Ascending aorta (tissue), 2 donors: ENCODE results near the gene SF3B6. TPM values are rescaled to one million over a fixed set of nuclear protein-coding genes. Genes with fewer than 3 reads are reported as not detected.

Experiments
- DNase-seq, 2 donors: peaks; one replicate each; pipeline ENCODE4 v3.0.0-alpha.2; 2019; ENCODE audit warnings: low spot score in 2 of 2
- H3K27ac ChIP-seq, 2 donors: fragments of 200-600 bp; sonication (generic); one replicate each; pipeline ENCODE4 v1.5.1; 2016 to 2017; ENCODE audit warnings: mild to moderate bottlenecking in 1 of 2
- H3K27me3 ChIP-seq: fragments of 200-600 bp; sonication (generic); one replicate; pipeline ENCODE4 v1.5.1; 2017
- H3K36me3 ChIP-seq, 2 donors: fragments of 200-600 bp; sonication (generic); one replicate each; pipeline ENCODE4 v1.5.1; 2016
- H3K4me1 ChIP-seq, 2 donors: fragments of 200-600 bp; sonication (generic); one replicate each; pipeline ENCODE4 v1.5.1; 2016 to 2017; ENCODE audit warnings: mild to moderate bottlenecking in 1 of 2
- H3K4me3 ChIP-seq, 2 donors: fragments of 200-600 bp; sonication (generic); one replicate each; pipeline ENCODE4 v1.5.1; 2016 to 2017; ENCODE audit warnings: mild to moderate bottlenecking in 1 of 2
- H3K9me3 ChIP-seq, 2 donors: fragments of 200-600 bp; sonication (generic); one replicate each; pipeline ENCODE4 v1.5.1; 2016
- intact Hi-C: fragments of 100-400 bp; cut with DNase I; formaldehyde crosslinking; loops from one replicate; pipeline ENCODE4 v1.15.1; 2023
- total RNA-seq: library from RNA; depleted of rRNA; stranded (reverse); fragments of >200 nt; gene quantifications from one replicate; pipeline ENCODE4 v1.1.0, GENCODE V29; 2016
- TF ChIP-seq, protein P1 (sequence below), 3 experiments: fragments of 200-600 bp in 2 of 3; fragments of 450-650 bp in 1 of 3; sonication (generic) in 2 of 3; IDR thresholded peaks; one replicate each; pipeline ENCODE4 v1.5.1; 2016 to 2019; ENCODE audit warnings: antibody characterized with exemption in 3 of 3, mild to moderate bottlenecking in 1 of 3, moderate library complexity in 1 of 3

Gene SF3B6
- total RNA-seq, 1 donor from 2014 or later, result 26.9 TPM

DNA sequence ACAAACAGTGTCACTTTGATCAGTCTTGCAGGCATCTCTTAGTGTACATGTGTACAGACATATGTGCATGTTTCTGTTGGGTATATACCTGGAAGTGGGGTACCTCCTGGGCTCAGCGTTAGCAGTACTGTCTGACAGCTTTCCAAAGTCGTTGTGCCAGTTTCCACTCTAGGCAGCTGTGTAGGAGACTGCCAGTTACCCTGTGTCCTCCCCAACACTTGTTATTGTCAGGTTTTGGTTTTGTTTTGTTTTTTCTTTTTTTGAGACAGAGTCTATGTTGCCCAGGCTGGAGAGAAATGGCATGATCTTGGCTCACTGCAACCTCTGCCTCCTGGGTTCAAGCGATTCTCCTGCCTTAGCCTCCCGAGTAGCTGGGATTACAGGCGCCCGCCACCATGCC lies 20.4 kb downstream of the SF3B6 start:
- no peak for DNase-seq
- Histone ChIP-seq H3K27ac (no peak overlapping the region), H3K4me3 (no peak overlapping the region), H3K9me3 (no peaks in the 10 kb centered on the region), H3K4me1 (no peaks in the 10 kb centered on the region), H3K36me3 (no peaks in the 10 kb centered on the region), H3K27me3 (no peaks in the 10 kb centered on the region)
- intact Hi-C loops, result no loop called here
- TF ChIP-seq, protein P1, sequence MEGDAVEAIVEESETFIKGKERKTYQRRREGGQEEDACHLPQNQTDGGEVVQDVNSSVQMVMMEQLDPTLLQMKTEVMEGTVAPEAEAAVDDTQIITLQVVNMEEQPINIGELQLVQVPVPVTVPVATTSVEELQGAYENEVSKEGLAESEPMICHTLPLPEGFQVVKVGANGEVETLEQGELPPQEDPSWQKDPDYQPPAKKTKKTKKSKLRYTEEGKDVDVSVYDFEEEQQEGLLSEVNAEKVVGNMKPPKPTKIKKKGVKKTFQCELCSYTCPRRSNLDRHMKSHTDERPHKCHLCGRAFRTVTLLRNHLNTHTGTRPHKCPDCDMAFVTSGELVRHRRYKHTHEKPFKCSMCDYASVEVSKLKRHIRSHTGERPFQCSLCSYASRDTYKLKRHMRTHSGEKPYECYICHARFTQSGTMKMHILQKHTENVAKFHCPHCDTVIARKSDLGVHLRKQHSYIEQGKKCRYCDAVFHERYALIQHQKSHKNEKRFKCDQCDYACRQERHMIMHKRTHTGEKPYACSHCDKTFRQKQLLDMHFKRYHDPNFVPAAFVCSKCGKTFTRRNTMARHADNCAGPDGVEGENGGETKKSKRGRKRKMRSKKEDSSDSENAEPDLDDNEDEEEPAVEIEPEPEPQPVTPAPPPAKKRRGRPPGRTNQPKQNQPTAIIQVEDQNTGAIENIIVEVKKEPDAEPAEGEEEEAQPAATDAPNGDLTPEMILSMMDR (IDR thresholded peaks at IDR 0.05), result no peak

DNA sequence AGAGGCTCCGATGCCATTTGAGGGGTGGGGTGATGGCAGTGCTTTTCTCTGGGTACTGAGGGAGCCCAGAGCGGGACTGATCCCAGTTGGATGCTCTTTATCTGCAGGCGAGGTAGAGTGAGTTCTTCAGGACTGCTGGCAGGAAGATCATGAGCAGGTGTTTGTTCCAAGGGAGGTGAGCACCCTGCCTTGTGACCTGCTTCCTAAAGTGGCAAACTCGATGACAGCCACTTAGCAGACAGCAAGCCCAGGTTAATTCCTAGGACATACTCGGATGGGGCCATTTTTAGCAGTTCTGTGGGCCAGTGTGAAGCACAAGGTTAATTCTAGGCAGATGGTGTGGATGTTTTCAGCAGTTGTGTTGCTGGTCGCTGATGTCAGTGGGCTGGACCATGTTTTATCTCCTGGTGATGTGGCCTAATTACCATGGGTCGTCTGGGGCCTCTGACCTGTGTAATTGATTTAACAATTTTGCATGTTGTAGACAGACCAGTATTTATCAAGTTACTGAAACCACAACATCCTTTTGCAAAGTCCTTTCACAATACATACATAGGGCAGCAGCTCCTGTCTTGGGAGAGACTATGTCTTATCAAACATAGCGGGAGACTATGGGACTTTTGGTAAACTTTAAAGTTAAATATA lies 21.6 kb downstream of the SF3B6 start:
- Histone ChIP-seq H3K4me3 (no peak overlapping the region), H3K27me3 (no peaks in the 10 kb centered on the region), H3K4me1 (no peaks in the 10 kb centered on the region), H3K9me3 (no peaks in the 10 kb centered on the region), H3K36me3 (no peaks in the 10 kb centered on the region), H3K27ac (no peak overlapping the region)
- intact Hi-C loops, result no loop called here
- TF ChIP-seq, protein P1 (IDR thresholded peaks at IDR 0.05), result no peak
- no peak for DNase-seq

- intact Hi-C loops, result no loop called here
- no peak for DNase-seq
- TF ChIP-seq, protein P1 (IDR thresholded peaks at IDR 0.05), result no peak
These were observed 23.2 kb downstream of the SF3B6 start for GRCh38 chr2:24052951-24053350.

GRCh38 chr2:24051833-24052232 lies 24.3 kb downstream of the SF3B6 start:
- peaks cover 0 to 8% of the 10 kb centered on the region in 2 donors for H3K4me1 ChIP-seq
- H3K27me3 ChIP-seq, result no peaks in the 10 kb centered on the region
- intact Hi-C loops, result no loop called here
- TF ChIP-seq, protein P1 (IDR thresholded peaks at IDR 0.05), result no peak
- no peaks in the 10 kb centered on the region for H3K9me3 ChIP-seq
- no peak overlapping the region for H3K27ac ChIP-seq
- no peaks in the 10 kb centered on the region for H3K36me3 ChIP-seq
- H3K4me3 ChIP-seq, result no peak overlapping the region
- no peak for DNase-seq

More at GRCh38 chr2:24052951-24053350, 23.2 kb downstream of the SF3B6 start:
- no peaks in the 10 kb centered on the region for H3K9me3 ChIP-seq
- no peak overlapping the region for H3K27ac ChIP-seq
- H3K36me3 ChIP-seq, result no peaks in the 10 kb centered on the region
- H3K4me1 ChIP-seq, result peaks cover 0 to 3% of the 10 kb centered on the region in 2 donors
- no peaks in the 10 kb centered on the region for H3K27me3 ChIP-seq
- no peak overlapping the region for H3K4me3 ChIP-seq

DNA sequence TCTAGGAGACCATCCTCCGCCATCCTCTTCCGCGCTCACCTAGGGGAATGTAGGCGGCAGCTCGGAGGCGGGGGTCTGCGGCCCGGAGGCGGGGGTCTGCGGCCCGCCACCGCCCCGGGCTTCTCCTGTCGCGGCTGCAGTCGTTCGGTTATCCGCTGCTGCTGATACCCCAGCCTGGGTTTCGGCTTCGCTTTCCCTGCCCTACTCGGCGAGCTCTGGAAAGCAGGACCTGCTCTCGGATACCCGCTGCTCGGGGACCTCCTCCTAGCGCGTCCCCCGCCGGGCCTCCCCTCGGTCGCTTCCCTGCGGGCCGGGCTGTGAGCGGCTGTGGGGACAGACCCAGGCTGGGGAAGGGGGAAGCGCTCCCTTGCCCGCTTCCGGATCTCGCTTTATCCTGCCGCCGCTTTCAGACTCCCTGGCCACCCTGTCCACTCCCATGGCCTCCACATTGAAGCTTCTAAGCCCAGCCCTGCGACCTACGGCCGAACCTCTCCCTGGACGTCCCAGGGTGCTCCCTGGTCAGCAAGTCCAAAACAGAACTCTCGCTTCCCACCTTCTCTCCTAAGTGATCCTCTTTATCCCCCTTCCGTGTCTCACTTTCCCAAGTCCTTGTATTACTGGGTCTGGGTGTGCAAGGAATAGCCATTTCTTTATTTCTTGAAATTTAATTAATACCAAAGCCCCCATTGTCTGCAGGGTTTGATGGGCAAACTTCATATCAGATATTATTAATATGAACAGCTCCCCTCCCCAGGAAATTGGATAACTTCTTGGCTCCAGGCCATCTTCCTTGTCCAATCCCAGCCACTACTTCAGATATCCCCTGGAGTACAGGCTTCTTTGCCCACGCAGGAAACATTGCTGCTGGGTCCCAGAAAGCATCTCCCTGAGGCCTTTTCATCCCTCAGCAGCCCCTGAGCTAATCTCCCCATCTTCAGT lies 25.8 kb downstream of the SF3B6 start:
- Histone ChIP-seq H3K27me3 (no peaks in the 10 kb centered on the region), H3K36me3 (no peaks in the 10 kb centered on the region), H3K27ac (peak overlapping the region; percentile 65 to 82), H3K4me1 (peaks cover 0 to 17% of the 10 kb centered on the region in 2 donors), H3K9me3 (no peaks in the 10 kb centered on the region), H3K4me3 (peak overlapping the region; percentile 61 to 95)
- intact Hi-C loops, result no loop called here
- TF ChIP-seq, protein P1 (IDR thresholded peaks at IDR 0.05), result no peak
- DNase-seq, result peak in 1 of 2 donors; percentile 69
